Stromal cell of bone marrow (primary cell): ENCODE measurements around the gene TNFAIP8L1.
"Not testable (repeated sequence)": the region's sequence is repeated elsewhere in the genome, so short reads cannot be mapped to it uniquely, and the experiment has no call there.

ENCODE experiments used
- DNase-seq: peaks from one replicate; pipeline ENCODE4 v3.0.0-alpha.2; 2012; ENCODE audit warnings: low read depth

Gene TNFAIP8L1

DNA sequence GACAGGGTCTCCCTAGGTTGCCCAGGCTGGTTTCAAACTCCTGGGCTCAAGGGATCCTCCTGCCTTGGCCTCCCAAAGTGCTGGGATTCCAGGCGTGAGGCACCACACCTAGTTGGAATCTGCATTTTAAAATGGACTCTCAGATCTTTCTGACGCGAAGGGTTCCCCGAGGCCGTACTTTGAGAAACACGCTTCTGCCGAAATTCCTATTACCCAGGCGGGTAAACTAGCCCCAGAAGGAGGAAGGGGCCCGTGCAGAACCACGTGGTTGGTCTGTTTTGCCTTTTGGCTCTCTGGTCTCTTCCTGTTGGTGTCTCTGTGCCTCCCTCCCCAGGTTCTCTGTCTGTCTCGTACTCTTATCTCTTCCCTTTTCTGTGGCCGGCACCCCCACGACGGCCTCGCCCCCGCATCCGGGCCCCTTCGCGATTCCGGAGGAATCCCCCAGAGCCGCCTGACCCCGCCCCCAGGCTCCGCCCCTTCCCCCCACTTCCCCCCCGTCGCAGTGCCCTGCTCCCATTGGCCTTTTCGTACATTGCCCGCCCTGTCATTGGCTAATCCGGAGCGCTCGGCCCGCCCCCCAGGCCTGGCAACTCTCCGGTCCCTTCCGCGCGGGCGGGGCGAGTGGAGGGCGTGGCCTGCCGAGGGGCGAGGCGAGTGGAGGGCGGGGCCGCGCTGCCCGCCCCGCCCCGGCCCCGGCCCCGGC is at the start of gene TNFAIP8L1:
TSS of gene TNFAIP8L1 (plus strand) at position 689 of the 703 bp plus-strand sequence. CDS start 12,354 bp downstream, outside the sequence.
- DNase-seq = peak; percentile 85

DNA sequence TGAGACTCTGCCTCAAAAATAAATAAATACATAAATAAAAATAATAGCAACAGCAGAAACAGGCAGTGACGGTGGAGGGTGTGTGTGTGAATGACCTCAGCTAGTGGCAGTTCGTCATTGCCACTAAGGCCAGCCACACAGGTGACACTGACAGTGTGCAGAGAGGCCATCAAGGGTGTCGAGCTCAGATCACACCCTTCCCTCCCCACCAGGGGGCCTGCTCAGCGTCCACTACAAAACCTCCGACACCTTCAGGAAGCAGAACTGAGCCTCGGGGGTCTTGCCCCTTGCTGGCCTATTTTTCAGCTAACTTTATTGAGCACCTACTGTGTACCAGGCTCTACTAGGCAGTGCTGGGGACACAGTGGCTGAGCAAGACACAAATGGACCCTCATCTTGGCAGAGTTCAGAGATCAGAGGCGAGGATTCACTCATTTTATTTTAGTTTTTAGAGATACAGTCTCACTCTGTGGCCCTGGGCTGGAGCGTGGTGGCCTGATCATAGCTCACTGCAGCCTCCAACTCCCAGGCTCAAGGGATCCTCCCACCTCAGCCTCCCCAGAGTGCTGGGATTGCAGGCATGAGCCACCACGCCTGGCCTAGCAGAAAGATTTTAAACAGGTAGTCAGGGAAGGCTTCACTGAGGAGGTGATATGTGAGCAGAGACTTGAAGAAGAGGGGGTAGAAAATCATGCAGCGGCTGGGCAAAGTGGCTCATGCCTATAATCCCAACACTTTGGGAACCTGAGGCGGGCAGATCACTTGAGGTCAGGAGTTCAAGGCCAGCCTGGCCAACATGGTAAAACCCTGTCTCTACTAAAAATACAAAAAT is 49.5 kb upstream of the TNFAIP8L1 start:
- DNase-seq = no peak

DNA sequence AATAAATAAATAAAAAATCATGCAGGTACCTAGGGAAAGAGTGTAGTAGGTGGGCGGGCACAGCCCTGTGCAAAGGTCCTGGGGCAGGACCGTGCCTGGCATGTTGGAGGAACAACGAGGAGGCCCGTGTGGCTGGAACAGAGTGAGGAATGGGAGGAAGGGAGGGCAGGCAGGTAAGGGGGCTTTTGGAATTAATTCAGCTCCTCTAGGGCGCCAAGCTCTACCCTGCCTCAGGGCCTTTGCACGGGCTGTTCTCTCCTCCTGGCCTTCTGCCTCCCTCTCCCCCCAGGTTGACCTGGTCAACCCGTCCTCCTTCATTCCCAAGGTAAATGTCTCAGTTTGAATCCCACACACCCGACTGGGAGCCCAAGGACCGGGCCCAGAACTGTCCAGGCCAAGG is 48.8 kb upstream of the TNFAIP8L1 start:
- DNase-seq = no peak

DNA sequence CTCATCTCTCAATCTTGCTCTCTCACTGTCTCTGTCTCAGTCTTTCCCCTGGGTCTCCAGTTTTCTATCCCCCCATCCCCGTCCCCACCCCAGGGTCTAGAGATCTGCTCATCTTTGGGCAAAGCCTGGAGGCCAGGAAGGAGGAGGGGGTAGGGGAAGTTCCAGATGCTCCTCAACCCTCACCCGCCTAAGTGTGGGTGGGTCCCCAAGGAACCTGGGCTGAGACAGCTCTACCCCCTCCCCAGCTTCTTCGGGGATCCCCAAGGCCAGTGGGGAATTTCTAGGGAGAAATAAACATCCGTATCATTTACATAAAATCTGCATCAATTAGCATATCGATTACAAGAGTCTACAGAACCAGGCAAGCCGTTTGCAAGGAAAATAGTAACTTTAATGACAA is 48.0 kb upstream of the TNFAIP8L1 start:
- no peak for DNase-seq

DNA sequence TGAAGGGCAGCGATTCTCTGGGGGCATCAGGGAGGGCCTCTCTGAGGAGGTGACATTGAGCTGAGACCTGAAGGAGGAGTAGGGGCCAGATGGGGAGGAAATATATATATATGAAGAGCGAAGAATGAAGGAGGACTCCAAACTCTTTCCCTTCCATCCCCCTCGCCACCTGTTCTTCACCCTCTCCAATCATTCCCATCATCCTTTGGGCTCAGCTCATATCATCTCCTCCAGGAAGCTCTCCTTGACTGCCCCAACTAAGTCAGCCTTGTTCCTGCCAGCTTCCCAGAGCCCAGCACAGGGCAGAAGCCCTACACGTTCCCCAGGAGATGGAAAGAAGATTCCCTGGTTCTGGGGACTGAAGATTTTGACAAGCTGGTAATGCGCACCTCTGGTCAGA is 46.9 kb upstream of the TNFAIP8L1 start:
- no peak for DNase-seq

DNA sequence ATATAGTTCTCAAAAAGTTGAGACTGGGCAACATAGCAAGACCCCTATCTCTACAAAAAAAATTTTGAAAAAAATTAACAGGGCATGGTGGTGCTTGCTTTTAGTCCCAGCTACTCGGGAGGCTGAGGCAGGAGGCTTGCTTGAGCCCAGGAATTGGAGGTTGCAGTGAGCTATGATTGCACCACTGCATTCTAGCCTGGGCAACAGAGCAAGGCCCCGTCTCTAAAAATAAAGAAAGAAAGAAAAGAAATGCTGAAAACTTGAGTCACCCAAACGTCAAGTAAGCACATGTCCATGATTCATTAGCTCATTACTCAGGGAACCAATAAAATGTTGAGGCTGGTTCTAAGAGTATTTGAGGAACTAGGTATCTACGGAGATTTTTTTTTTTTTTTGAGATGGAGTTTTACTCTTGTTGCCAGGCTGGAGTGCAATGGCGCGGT is 45.9 kb upstream of the TNFAIP8L1 start:
- DNase-seq = peak; percentile 53

DNA sequence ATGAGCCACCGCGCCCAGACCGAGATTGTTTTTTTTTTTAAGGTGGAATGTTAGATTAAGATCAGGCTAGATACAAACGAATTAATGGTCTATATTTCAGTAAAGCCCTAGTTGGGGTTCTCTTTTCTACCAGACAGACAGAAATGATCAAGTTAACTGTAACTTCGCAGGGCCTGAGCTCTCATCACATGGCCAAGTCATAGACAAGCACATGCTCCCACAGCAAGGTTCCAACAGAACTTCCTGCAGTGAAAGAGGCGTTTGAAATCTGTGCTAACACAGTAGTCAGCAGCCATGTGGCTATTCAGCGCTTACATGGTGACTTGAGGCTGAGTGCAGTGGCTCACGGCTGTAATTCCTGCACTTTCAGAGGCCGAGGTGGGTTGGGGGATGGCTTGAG is 45.1 kb upstream of the TNFAIP8L1 start:
- no peak for DNase-seq

DNA sequence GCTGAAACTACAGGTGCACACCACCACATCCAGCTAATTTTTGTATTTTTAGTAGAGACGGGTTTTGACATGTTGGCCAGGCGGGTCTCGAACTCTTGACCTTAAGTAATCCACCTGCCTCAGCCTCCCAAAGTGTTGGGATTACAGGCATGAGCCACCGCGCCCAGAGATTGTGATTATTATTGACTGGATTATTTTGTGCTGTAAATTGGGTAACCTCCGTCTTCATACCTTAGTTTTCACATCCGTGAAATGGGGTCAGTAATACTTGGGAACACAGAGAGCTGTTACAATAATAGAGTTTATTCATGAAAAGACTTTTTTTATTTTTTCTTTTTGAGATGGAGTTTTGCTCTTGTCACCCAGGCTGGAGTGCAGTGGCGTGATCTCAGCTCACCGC is 44.2 kb upstream of the TNFAIP8L1 start:
- DNase-seq = not testable (repeated sequence)

DNA sequence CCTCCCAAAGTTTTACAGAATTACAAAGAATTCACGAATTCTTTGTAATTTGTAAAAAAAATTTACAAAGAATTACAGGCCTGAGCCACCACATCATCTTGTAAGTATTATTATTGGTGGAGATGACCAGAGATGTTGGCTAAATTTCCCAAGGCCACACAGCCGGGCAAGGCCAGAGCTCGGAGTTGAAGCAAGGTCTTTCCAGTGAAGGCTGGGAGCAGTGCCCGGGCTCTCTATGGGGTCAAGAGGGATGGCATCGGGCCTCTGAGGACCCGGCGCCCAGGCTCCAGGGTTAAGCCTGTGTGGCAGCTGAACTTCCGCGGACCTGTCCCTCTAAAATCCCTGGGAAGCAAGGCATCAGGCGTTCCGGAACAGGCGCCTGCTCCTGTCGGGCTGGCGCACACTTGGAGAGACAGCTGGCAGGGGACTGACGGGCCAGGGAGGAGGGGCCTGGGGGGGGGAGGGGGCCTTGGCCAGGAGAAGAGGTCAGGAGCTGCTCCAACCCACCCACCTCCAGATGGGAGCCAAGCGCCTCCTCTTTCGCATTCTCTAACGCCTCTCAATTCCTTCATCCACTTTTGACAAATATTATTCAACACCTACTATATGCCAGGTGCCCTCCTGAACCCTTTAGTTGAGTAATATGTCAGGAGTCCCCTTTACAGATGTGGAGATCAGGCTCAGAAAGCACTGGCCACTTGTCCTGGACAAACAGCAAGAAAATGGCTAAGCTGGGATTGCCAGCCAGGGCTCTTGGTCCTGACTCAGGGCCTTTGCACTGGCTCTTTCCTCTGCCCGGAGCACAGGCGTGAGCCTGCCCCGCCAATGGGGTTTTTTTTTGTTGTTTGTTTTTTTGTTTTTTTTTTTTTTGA is 43.0 kb upstream of the TNFAIP8L1 start:
- DNase-seq = no peak

DNA sequence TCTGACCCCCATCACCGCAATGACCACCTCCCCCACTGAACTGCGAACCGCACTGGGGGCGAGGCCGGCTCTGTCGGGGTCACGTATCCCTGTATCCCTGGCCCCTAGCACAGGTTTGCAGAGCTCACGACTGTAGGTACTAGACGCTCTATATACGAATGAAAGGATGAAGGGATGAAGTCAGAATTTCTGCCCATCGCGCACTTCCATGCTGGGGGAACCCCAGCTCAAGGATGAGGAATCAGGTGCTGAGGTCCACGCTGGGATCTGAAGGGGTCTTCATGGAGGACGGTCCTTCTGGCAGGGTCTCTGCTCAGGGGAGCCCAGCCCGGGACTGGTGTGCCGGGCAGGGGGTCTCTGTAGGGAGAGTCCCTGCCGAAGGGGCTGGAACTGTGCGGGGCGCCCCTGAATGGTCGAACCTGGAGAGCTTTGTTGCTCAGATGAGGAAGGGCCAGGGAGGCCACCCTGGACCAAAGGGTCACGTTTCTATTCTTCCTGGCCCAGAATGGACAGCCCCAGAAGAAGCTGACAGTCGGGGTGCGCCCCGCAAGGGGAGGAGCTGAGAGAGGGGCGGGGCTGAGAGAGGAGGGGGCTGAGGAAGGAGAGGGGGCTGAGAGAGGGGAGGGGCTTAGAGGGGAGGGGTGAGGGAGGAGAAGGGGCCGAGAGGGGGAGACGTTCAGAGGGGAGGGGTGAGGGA is 41.9 kb upstream of the TNFAIP8L1 start:
- no peak for DNase-seq

DNA sequence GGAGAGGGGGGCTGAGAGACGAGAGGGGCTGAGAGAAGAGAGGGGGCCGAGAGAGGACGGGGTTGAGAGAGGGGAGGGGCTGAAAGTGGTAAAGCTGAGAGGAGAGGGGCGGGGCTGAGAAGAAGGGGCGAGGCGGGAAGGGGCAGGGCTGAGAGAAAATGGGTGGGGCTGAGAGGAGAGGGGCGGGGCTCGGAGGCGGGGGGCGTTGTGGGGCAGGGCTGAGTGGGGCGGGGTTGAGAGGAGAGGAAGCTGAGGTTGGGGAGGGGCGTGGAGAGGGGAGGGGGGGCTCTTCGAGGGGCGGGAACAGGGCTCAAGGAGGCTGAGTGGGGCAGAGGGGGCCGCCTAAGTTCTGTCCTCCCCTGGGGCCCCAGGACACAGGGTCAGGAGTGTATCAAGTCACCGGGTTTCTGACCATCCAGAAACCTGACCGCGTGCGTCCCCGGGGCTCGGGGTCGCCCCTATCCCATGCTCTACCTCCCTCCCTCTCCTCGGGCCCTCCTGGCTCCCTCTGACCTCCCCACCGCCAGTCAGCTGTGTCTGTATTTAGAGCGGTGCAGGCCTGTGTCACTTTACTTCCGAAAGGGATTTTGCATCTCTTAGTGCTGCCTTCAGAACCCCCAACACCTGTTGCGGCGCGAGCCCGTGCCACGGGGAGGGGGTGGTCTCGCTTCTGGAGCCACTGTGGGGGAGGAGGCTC is 41.2 kb upstream of the TNFAIP8L1 start:
- no peak for DNase-seq

DNA sequence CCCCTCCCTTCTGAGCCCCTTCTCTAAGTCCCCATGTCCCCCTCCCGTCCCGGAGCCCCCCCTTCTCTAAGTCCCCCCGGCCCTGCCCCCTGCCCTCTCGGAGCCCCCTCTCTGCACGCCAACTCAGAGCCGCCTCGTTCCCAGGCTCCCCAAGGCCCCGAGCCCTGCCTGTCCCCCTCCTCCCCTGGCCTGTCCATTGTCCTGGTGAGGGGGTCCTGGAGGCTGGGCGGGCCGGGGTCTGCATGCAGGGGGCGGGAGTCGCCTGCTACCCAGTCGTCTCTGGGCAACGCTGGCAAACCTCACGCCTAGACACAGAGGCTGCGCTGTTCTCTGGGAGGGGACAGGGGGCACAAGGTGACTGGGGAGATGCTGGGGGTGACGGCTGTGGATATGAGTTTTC is 40.6 kb upstream of the TNFAIP8L1 start:
- DNase-seq = no peak

DNA sequence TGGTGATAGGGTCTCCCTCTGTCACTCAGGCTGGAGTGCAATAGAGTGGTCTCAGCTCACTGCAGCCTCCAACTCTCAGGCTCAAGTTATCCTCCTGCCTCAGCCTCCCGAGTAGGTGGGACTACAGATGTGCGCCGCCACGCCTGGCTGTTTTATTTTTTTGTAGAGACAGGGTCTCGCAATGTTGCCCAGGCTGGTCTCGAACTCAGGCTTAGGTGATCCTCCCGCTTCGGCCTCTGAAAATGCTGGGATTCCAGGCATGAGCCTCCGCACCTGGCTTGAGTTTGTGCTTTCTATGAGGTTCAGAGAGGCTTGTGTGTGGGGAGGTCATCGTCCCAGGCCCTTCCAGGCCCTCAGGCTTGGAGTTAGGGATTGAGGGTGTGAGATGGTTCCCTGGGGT is 39.2 kb upstream of the TNFAIP8L1 start:
- DNase-seq = no peak

DNA sequence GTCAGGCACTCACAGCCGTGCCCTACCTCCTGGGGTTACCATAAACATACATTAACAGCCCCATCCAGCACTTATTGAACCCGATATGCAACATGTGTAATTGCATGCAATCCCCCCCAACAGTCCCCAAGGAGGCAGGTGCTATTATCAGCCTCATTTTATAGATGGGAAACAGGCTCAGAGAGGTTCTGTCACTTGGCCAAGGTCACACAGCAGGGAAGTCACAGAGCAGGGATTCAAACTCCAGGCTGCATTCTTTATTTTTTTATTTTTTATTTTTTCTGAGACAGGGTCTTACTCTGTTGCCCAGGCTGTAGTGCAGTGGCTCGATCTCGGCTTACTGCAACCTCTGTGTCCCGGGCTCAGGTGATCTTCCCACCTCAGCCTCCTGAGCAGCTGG is 38.4 kb upstream of the TNFAIP8L1 start:
- no peak for DNase-seq

DNA sequence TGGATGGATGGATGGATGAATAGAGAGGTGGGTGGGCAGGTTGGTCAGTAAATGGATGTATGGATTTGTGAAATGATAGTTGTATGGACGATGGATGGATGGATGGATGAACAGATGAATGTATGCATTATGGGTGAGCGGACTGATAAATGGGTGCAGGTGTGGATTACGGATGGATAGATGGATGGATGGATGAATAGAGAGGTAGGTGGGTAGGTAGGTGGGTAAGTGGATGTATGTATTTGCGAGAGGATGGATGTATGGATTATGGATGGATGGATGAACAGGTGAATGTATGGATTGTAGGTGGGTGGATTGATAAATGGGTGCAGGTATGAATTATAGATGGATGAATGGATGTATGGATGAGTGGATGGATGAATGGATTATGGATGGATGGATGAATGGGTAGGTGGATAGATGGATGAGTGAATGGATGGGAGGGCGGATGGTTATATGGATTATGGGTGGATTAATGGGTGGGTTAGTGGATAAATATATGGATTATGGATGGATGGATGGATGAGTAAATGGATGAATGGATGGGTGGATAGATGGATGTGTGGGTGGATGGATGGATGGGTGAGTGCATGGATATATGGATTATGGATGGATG is 37.0 kb upstream of the TNFAIP8L1 start:
- DNase-seq = no peak

DNA sequence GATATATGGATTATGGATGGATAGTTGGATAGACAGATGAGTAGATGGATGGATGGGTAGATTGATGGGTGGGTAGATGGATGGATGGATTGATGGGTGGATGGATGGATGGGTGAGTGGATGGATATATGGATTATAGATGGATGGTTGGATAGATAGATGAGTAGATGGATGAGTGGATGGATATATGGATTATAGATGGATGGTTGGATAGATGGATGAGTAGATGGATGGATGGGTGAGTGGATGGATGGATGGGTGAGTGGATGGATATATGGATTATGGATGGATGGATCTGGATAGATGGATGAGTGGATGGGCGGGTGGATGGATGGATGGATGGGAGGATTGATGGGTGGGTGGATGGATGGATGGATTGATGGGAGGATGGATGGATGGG is 36.4 kb upstream of the TNFAIP8L1 start:
- no peak for DNase-seq

DNA sequence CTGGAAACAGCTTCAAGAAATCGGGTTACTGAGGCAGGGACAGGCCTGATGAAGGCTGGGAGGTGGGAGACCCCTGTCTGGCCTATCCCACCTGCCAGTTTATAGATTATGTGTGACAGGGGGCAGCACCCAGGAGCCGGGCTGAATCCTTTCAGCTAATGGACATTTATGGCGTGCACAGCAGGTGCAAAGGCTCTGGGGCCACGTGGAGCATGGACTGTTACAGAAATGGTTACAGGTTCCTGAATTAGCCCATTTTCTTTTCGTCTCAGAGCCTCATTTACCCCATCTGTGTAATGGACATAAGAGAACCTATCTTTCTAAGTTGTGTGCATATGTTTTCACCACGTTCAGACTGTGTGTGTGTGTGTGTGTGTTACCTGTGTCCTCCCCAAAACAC is 34.4 kb upstream of the TNFAIP8L1 start:
- DNase-seq = no peak

DNA sequence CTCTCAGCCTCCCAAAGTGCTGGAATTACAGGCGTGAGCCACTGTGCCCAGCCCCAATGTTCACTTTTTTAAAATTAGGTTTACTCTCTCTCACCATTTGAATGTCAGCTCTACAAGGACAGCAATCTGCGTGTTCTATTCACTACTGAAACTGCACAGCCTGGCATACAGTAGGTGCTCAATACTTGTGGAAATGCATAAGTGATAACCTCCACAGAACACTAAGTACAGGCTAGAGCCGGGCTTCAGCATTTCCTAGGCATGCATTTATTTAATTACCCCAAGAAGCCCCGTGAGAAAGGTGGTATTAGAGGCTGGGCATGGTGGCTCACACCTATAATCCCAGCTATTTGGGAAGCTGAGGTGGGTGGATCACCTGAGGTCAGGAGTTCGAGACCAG is 33.1 kb upstream of the TNFAIP8L1 start:
- no peak for DNase-seq

DNA sequence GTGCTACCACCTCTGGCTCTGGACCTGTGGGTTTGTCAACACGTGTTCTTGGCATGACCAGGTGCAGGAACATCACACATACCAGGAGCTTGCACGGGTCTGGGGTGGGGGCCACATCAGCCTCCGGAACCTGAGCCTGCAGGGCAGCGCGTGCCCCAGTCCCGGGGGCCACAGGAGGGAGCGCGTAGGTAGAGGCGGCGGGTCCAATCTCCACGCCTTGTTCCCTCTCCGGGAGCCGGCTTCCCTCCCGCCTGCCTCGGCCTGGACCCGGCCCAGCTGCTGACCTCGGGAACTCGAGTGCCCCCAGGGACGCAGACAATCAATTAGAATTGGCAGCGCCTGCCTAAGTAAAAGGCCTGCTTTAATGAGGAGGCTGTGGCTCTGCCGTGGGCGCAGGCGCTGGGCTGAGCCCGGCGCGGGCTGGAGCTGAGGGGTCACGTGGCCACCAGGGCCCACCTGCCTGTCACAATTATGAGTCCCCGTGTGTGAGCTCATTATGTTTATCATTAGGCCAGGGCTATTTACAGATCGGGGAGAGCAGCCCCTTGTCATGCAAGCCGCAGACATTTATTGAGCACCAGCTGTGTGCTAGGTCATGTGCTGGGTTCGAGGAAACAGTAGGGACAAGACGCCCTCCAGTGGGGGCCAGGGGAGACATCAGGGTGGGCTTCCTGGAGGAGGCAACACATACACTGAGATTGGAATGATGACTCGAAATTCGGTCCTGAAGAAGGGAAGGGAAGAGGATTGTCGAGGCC is 32.2 kb upstream of the TNFAIP8L1 start:
- no peak for DNase-seq

DNA sequence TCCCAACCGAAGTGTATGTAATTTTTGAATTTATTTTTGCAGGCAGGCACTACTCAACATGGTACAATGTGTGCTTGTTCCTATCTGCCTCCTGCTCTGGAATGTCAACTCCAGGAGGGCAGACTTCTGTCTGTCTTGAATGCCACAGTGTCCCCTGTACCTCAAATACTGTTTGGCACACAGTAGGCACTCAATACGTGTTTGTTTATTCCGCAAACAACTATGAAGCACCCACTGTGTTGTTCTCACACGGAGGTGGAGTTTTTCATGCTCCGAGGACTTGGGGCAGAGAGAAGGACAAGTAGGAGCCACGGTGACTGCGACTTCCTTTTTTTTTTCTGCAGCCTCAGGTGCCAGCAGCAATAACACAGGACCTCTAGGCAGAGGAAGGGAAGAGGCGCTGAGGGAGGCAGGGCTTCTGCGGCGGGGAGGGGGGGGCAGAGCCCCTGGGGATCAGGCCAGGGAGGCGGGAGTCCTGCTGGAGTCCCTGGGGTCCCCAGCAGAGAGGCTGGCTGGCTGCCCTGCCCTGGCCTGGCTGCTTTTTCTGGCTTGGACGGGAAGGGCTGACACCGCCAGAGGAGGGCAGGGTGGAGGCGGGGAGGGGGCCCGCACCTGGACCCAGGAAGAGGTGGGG is 29.3 kb upstream of the TNFAIP8L1 start:
- DNase-seq = no peak
